AG08395 (cell line): ENCODE data around the gene TP53I13.

ENCODE experiments used
- DNase-seq: peaks from one replicate; pipeline ENCODE4 v3.0.0; 2012; ENCODE audit warnings: mixed read lengths, low spot score

Gene TP53I13

DNA sequence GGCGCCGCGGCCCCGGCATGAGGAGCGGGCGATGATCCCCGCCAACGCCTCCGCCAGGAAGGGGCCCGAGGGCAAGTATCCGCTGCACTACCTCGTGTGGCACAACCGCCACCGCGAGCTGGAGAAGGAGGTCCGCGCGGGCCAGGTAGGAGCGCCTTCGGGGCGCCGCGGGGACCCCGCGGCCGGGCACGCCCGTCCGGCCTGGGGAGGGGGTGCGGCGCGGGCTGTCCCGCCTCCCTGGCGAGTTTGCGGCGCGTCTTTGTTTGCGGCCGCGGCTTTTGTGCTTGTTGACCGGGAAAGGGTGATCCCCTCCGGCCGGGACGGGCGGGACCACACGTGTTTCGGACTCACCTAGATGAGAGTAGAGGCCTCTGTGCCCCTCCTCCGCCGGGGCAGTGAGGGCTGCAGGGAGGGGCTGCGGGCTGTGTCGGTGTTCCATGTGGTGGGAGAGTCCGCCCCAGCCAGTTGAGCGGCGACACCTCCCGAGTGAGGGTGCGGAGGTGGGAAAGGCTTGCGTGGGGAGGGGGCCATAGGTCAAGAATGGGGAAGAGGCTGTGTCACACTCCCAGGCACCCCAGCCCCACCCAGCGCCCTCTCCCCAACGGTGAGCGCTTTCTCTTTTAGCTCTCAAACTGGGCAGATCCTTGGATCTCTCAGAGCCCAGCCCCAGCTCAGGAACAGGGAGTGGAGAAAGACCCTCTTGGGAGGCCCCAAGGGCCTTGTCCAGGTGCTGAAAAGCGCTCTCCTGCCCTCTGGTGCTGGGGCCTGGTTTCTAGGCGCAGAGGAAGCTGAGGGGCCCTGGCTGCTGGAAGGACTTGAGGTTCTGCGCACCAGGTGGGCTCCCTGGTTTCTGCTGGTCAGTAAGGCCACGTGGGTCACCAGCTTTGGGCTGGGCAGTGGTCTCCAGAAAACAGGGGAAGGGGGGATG lies 25.4 kb downstream of the TP53I13 start:
- DNase-seq: no peak

DNA sequence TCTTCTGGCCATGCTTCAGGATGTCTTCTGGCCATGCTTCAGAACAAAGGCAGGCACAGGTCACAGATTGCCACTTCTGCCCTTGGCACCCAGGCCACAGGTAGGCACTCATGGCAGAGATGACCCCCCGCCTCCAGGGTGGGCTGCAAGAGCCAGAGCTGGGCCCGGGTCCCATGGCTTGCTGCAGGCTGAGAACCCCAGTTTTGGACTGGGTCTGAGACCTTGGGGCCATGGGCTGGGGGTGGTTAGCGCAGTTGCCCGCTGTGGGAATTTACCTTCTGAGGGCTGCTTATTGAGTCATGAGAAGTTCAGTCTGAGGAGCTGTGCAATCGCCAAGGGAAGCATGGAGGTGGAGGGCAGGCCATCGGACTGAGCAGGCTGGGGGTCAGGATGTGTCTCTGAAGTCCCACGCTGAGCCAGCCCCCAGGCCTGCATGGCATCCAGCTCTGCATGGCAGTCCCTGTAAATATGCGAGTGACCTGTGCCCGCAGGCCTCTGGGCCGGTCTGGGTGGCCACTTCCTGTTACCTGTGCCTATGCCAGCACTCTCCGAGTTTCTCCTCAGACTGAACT lies 26.1 kb downstream of the TP53I13 start:
- DNase-seq: no peak

- no peak for DNase-seq
These were observed 26.8 kb downstream of the TP53I13 start for GRCh38 chr17:29595107-29595942.

- no peak for DNase-seq
These were observed 27.7 kb downstream of the TP53I13 start for GRCh38 chr17:29595943-29596774.

GRCh38 chr17:29596811-29597210 lies 28.3 kb downstream of the TP53I13 start:
- no peak for DNase-seq

DNA sequence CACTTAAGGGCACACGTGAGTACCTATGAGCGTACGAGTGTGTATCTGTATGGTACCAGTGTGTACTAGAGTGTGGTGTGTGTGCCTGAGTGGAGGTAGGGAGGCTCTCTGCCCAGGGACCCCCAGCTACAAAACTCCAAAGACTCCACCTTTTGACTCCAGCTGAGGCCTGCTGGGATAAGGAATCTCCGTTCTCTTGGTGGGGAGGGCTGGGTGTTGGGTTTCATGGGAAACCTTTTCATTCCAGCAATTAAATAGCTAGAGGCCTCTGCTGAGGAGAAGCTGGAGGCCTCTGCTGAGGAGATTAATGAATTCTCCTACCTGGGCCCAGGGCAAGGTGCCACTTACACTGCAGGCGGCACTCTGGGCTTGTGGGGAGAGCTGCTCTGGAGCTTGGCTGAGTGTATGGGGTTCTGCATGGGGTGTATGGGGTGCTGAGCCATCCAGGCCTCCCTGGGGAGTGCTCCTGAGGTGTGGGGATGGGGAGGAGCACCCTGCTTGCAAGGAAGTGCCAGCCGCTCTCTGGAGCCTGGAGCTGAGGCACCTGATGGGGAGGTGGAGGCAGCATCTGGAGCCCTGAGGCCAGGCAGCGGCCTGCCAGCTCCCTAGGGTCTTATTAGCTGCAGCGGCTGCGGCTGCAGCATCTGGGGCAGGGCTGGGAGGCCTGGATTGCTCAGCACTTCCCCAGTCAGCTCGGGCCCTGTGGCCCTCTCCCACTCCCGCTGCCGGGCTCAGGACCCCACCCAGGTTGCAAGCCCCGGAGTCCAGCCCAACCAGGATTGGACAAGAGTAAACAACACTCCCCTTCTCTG lies 29.1 kb downstream of the TP53I13 start:
- no peak for DNase-seq

GRCh38 chr17:29603109-29603674 lies 34.7 kb downstream of the TP53I13 start:
- DNase-seq: no peak

GRCh38 chr17:29607557-29608195 lies 39.2 kb downstream of the TP53I13 start:
- DNase-seq: no peak

DNA sequence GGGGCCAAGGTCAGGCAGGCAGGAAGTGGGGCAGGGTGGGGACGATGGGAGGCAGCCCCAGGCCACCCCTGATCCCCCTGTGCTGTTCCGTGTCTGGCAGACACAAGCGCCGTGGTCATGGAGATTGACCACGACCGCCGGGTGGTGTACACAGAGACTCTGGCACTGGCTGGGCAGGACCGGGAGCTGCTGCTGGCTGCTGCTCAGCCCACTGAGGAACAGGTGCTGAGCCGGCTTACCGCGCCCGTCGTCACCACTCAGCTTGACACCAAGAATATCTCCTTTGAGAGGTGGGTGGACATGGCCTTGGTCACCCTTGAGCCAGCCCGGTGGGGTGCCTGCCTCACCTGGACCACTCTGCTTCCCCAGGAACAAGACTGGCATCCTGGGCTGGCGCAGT lies 40.5 kb downstream of the TP53I13 start:
- DNase-seq: no peak

DNA sequence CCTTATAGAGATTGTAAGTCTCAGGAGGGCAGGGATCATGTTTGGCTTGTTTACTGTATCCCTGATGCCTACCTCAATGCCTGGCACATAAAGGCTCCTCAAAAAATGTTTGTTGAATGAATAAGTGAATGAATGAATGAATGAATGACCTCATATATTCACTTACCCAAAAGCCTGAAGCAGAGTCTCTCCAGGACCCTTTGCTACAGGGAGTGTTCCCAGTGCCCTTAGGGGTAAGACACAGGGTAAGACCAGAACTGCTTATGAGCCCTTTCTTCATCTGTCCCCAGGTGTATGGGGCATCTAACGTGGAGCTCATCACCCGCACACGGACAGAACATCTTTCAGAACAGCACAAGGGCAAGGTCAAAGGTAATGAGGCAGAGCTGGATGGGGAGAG lies 41.9 kb downstream of the TP53I13 start:
- no peak for DNase-seq

DNA sequence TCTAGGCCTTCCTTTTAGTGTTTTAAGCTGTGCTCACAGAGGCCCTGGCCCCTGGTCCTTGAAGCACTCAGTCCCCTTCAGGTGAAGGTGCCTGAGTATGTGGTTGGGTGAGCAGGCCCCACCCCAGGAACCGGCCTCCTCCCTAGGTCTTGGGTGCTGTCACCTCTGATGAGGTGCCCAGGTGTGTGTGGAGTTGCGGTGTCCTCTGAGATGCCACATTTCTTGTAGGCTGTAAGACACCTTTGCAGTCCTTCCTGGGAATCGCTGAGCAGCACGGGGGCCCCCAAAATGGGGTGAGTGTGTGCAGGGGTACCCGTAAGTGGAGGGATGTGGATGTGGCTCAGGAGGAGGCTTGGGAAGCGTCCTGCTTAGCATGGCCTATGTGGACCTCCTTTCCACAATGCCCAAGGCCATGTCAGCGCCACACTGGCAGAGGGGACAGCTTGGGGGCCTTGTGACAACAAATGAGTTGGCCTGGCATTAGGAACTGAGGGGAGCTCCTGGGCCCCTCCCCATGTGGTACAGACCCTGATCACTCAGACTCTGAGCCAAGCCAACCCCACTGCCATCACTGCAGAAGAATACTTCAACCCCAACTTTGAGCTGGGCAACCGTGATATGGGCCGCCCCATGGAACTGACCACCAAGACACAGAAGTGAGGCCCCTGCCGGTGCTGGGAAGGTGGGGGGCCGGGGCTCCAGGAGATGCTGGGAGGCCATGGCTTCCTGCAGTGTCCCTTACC lies 43.0 kb downstream of the TP53I13 start:
- DNase-seq: no peak

DNA sequence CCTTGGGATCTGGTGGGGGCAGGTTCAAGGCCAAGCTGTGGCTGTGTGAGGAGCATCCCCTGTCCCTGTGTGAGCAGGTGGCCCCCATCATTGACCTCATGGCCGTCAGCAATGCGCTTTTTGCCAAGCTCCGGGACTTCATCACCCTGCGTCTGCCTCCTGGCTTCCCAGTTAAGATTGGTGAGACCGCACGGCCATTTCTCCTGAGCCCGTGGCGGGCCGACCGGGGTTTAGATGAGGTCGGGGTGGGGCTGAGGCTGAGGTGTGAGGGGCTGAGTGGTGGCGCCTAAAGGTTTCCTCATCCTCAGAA lies 43.5 kb downstream of the TP53I13 start:
- DNase-seq: no peak

GRCh38 chr17:29612404-29613280 lies 44.1 kb downstream of the TP53I13 start:
- DNase-seq: no peak

DNA sequence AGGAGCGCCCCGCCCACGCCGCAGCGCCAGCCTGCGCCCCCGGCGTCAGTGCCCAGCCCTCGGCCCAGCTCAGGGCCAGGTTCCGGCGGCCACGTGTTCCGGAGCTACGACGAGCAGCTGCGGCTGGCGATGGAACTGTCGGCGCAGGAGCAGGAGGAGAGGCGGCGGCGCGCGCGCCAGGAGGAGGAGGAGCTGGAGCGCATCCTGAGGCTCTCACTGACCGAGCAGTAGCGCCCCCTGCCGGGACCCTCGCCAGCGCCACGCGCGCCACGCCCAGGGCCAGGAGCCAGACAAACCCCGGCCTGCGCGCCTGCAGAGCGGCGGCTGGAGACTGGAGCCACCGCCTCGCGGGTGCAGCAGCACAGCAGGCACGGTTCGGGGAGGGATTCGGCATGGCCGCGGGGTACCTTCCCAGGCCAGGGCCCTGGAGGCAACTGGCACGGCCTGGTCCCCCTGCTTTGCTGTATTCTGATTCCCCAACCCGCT lies 44.9 kb downstream of the TP53I13 start:
- DNase-seq: peak; percentile 78

GRCh38 chr17:29613856-29614255 lies 45.4 kb downstream of the TP53I13 start:
- no peak for DNase-seq

GRCh38 chr17:29614349-29615047 lies 46.0 kb downstream of the TP53I13 start:
- DNase-seq: no peak

DNA sequence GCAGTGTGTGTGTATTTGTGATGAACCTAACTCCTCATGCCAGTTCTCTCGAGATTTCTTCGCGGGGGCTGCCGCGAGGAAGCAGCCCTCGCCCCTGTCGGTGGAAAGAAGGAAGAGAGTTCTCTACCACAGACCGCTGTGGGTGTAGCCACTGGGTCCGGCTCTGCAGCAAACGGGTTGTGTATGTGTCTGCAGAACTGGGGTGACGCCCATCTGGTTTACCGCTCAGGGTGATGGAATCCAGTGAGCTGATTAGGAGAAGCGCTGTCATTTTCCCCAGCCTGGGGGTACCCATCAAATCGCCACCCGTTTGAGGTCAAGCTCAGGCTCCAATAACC lies 46.5 kb downstream of the TP53I13 start:
- no peak for DNase-seq
